ENCODE data around the gene AGPAT2. TPM values are rescaled to one million over a fixed set of nuclear protein-coding genes. Genes with fewer than 3 reads are reported as not detected.

AGPAT2 gene
- total RNA-seq, 1 donor from 2014 or later = 30.8 TPM

- no peak overlapping the region for H3K27ac Mint-ChIP-seq (ENCODE audit: unreplicated experiment)
- H3K27me3 Mint-ChIP-seq (ENCODE audit: low read depth, unreplicated experiment) = peaks cover 17% of the 10 kb centered on the region
- no peak for FAIRE-seq
- Histone ChIP-seq H3K9me3 (ENCODE audit: insufficient read depth, low read depth, low read length) (no peaks in the 10 kb centered on the region), H3K4me2 (ENCODE audit: low read length) (peak overlapping the region; percentile 65), H3K4me3 (ENCODE audit: insufficient read depth, low read depth, low read length) (no peak overlapping the region), H3K9ac (ENCODE audit: low read length) (no peak overlapping the region), H3K27me3 (ENCODE audit: insufficient read depth, low read length) (peaks cover 4% of the 10 kb centered on the region), H3K79me2 (ENCODE audit: insufficient read depth, low read length) (no peaks in the 10 kb centered on the region), H3K4me1 (ENCODE audit: insufficient read depth, low read length) (peaks cover 8% of the 10 kb centered on the region), H3K36me3 (ENCODE audit: insufficient read depth, low read length) (no peaks in the 10 kb centered on the region), H3K27ac (ENCODE audit: low read depth, low read length) (no peak overlapping the region), H2AFZ (ENCODE audit: low read depth, low read length) (no peak overlapping the region), H4K20me1 (ENCODE audit: insufficient read depth, low read length) (no peaks in the 10 kb centered on the region)
- peaks cover 3% of the 10 kb centered on the region for H3K9me3 Mint-ChIP-seq (ENCODE audit: unreplicated experiment)
- no peak for DNase-seq (ENCODE audit: low read depth)
- TF ChIP-seq, protein P1, sequence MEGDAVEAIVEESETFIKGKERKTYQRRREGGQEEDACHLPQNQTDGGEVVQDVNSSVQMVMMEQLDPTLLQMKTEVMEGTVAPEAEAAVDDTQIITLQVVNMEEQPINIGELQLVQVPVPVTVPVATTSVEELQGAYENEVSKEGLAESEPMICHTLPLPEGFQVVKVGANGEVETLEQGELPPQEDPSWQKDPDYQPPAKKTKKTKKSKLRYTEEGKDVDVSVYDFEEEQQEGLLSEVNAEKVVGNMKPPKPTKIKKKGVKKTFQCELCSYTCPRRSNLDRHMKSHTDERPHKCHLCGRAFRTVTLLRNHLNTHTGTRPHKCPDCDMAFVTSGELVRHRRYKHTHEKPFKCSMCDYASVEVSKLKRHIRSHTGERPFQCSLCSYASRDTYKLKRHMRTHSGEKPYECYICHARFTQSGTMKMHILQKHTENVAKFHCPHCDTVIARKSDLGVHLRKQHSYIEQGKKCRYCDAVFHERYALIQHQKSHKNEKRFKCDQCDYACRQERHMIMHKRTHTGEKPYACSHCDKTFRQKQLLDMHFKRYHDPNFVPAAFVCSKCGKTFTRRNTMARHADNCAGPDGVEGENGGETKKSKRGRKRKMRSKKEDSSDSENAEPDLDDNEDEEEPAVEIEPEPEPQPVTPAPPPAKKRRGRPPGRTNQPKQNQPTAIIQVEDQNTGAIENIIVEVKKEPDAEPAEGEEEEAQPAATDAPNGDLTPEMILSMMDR (IDR thresholded peaks at IDR 0.05; ENCODE audit: insufficient read depth, low read depth, low read length) = no peak
- no peak for TF ChIP-seq EZH2 (IDR thresholded peaks at IDR 0.05; ENCODE audit: insufficient read depth, low read length)
- H3K4me3 Mint-ChIP-seq (ENCODE audit: unreplicated experiment) = no peak overlapping the region
- H3K4me1 Mint-ChIP-seq (ENCODE audit: low read depth, unreplicated experiment) = no peaks in the 10 kb centered on the region
- H3K36me3 Mint-ChIP-seq (ENCODE audit: low read depth, unreplicated experiment) = no peaks in the 10 kb centered on the region
Measured at GRCh38 chr9:136643596-136644342, 43.5 kb downstream of the AGPAT2 start.

- TF ChIP-seq, protein P1 (IDR thresholded peaks at IDR 0.05; ENCODE audit: insufficient read depth, low read depth, low read length) = no peak
- TF ChIP-seq EZH2 (IDR thresholded peaks at IDR 0.05; ENCODE audit: insufficient read depth, low read length) = no peak
- Mint-ChIP-seq H3K4me1 (ENCODE audit: low read depth, unreplicated experiment) (no peaks in the 10 kb centered on the region), H3K36me3 (ENCODE audit: low read depth, unreplicated experiment) (no peaks in the 10 kb centered on the region), H3K27me3 (ENCODE audit: low read depth, unreplicated experiment) (peaks cover 19% of the 10 kb centered on the region), H3K27ac (ENCODE audit: unreplicated experiment) (no peak overlapping the region), H3K9me3 (ENCODE audit: unreplicated experiment) (peaks cover 3% of the 10 kb centered on the region), H3K4me3 (ENCODE audit: unreplicated experiment) (no peak overlapping the region)
- no peaks in the 10 kb centered on the region for H3K79me2 ChIP-seq (ENCODE audit: insufficient read depth, low read length)
- H3K9me3 ChIP-seq (ENCODE audit: insufficient read depth, low read depth, low read length) = no peaks in the 10 kb centered on the region
- no peaks in the 10 kb centered on the region for H3K36me3 ChIP-seq (ENCODE audit: insufficient read depth, low read length)
- H2AFZ ChIP-seq (ENCODE audit: low read depth, low read length) = no peak overlapping the region
- no peak for FAIRE-seq
- H3K4me1 ChIP-seq (ENCODE audit: insufficient read depth, low read length) = peaks cover 8% of the 10 kb centered on the region
- H3K27ac ChIP-seq (ENCODE audit: low read depth, low read length) = no peak overlapping the region
- H3K4me2 ChIP-seq (ENCODE audit: low read length) = no peak overlapping the region
- H3K9ac ChIP-seq (ENCODE audit: low read length) = no peak overlapping the region
- H3K27me3 ChIP-seq (ENCODE audit: insufficient read depth, low read length) = peaks cover 4% of the 10 kb centered on the region
- DNase-seq (ENCODE audit: low read depth) = no peak
- no peak overlapping the region for H3K4me3 ChIP-seq (ENCODE audit: insufficient read depth, low read depth, low read length)
- no peaks in the 10 kb centered on the region for H4K20me1 ChIP-seq (ENCODE audit: insufficient read depth, low read length)
Measured at GRCh38 chr9:136642439-136642921, 44.8 kb downstream of the AGPAT2 start.
